HCT116 (cell line): ENCODE data around the gene PKP2. TPM values are rescaled to one million over a fixed set of nuclear protein-coding genes. Genes with fewer than 3 reads are reported as not detected.

Source experiments
- ATAC-seq: fragments of 200-7000 bp; cut with Tn5 transposase; 2 replicates; pipeline ENCODE4 v1.9.1; 2020; ENCODE audit warnings: mild to moderate bottlenecking, moderate library complexity
- BruUV-seq: library from RNA; stranded (reverse); fragments of 400-500 nt; replicated peaks from 2 replicates; lab custom pipeline; 2021; lab: Mats Ljungman, UMichigan
- CTCF ChIA-PET: fragments of 300-600 bp; sonication (Branson Sonifier 250); formaldehyde crosslinking; loops from one replicate; lab custom pipeline; 2021; ENCODE audit warnings: antibody characterized with exemption; lab: Charles Lee
- POLR2A ChIA-PET: fragments of 300-600, 350-600 bp; sonication (Branson Sonifier 250); formaldehyde crosslinking; loops from one replicate; lab custom pipeline; 2021; ENCODE audit warnings: antibody characterized with exemption; lab: Charles Lee
- RAD21 ChIA-PET, 2 experiments: fragments of 300-600 bp; sonication (Branson Sonifier 250); formaldehyde crosslinking; loops; one replicate each; lab custom pipeline; 2023; ENCODE audit warnings: low total read pairs in 2 of 2; ENCODE audit not compliant: uncharacterized antibody in 2 of 2, unreplicated experiment in 2 of 2, low non-redundant PET in 1 of 2; lab: Charles Lee
- DNase-seq: peaks from one replicate; pipeline ENCODE4 v3.0.0-alpha.2; 2010; ENCODE audit warnings: low read depth, low spot score
- H2AFZ ChIP-seq: fragments of 200-600 bp; shearing (Covaris generic), sonication (generic); 2 replicates; pipeline ENCODE4 v1.6.1; 2017; ENCODE audit warnings: low read depth, mixed run types, mixed read lengths, antibody characterized with exemption, low read length; ENCODE audit not compliant: poor library complexity, severe bottlenecking
- H3K27ac ChIP-seq: 2 replicates; pipeline ENCODE4 v1.5.1; 2012; ENCODE audit warnings: low read depth, low read length
- H3K27me3 ChIP-seq: fragments of 200-600 bp; sonication (generic); 2 replicates; pipeline ENCODE4 v1.6.1; 2016; ENCODE audit warnings: mixed run types, low read length, mixed read lengths; ENCODE audit not compliant: insufficient read depth
- H3K36me3 ChIP-seq, 2 experiments: fragments of 200-500 bp in 1 of 2; fragments of 200-600 bp in 1 of 2; sonication (Bioruptor generic) in 1 of 2; sonication (generic) in 1 of 2; 2 replicates each; pipeline versions ENCODE4 v1.5.1 to v1.6.1; 2014 to 2016; ENCODE audit warnings: low read length in 2 of 2, inconsistent platforms in 1 of 2, mixed read lengths in 1 of 2, mixed run types in 1 of 2; ENCODE audit not compliant: insufficient read depth in 2 of 2, control insufficient read depth in 1 of 2
- H3K4me1 ChIP-seq, 2 experiments: fragments of 200-600 bp in 1 of 2; sonication (generic) in 1 of 2; 2 replicates each; pipeline versions ENCODE4 v1.5.1 to v1.6.1; 2012 to 2017; ENCODE audit warnings: low read length in 2 of 2, inconsistent platforms in 1 of 2, mild to moderate bottlenecking in 1 of 2, mixed read lengths in 1 of 2, mixed run types in 1 of 2, moderate library complexity in 1 of 2; ENCODE audit not compliant: insufficient read depth in 2 of 2, control insufficient read depth in 1 of 2
- H3K4me2 ChIP-seq: fragments of 200-600 bp; sonication (generic); 2 replicates; pipeline ENCODE4 v1.6.1; 2017; ENCODE audit warnings: mixed run types, low read length, mixed read lengths
- H3K4me3 ChIP-seq, 2 experiments: fragments of 200-600 bp in 1 of 2; sonication (generic) in 1 of 2; replicated peaks in 1 of 2; 2 replicates each; pipeline ENCODE4 v1.5.1; 2011 to 2016; ENCODE audit warnings: low read length in 2 of 2, control low read depth in 1 of 2, low read depth in 1 of 2, mild to moderate bottlenecking in 1 of 2, mixed read lengths in 1 of 2, mixed run types in 1 of 2
- H3K79me2 ChIP-seq: fragments of 200-600 bp; sonication (generic); 2 replicates; pipeline ENCODE4 v1.6.1; 2017; ENCODE audit warnings: mild to moderate bottlenecking, mixed run types, low read length, moderate library complexity, mixed read lengths; ENCODE audit not compliant: insufficient read depth
- H3K9ac ChIP-seq: fragments of 200-600 bp; sonication (generic); 2 replicates; pipeline ENCODE4 v1.6.1; 2016; ENCODE audit warnings: low read length, mixed read lengths
- H3K9me2 ChIP-seq: fragments of 200-600 bp; sonication (generic), shearing (Covaris generic); 2 replicates; pipeline ENCODE4 v1.6.1; 2017; ENCODE audit warnings: mixed run types, mild to moderate bottlenecking, moderate library complexity; ENCODE audit not compliant: insufficient read depth
- H3K9me3 ChIP-seq, 2 experiments: fragments of 200-500 bp in 1 of 2; fragments of 200-600 bp in 1 of 2; sonication (Bioruptor generic) in 1 of 2; sonication (generic) in 1 of 2; 2 replicates each; pipeline ENCODE4 v1.6.1; 2014 to 2017; ENCODE audit warnings: low read length in 2 of 2, mixed read lengths in 2 of 2, inconsistent platforms in 1 of 2, low read depth in 1 of 2, mild to moderate bottlenecking in 1 of 2, mixed run types in 1 of 2, moderate library complexity in 1 of 2; ENCODE audit not compliant: control insufficient read depth in 1 of 2, insufficient read depth in 1 of 2
- H4K20me1 ChIP-seq: fragments of 200-600 bp; sonication (generic), shearing (Covaris generic); 2 replicates; pipeline ENCODE4 v1.6.1; 2017; ENCODE audit warnings: mixed run types, mild to moderate bottlenecking, moderate library complexity; ENCODE audit not compliant: insufficient read depth
- ATF3 ChIP-seq: IDR thresholded peaks from 2 replicates; pipeline ENCODE4 v1.6.1; 2012
- CBX3 ChIP-seq: IDR thresholded peaks from 2 replicates; pipeline ENCODE4 v1.6.1; 2012; ENCODE audit warnings: low read depth
- CEBPB ChIP-seq: IDR thresholded peaks from 2 replicates; pipeline ENCODE4 v1.6.1; 2012; ENCODE audit warnings: low read depth
- CTCF ChIP-seq, 3 experiments: fragments of 200-600 bp in 1 of 3; sonication (generic) in 1 of 3; IDR thresholded peaks in 2 of 3; conservative IDR thresholded peaks in 1 of 3; 2 replicates each; pipeline ENCODE4 v1.5.1; 2012 to 2017; ENCODE audit warnings: low read depth in 2 of 3, low read length in 2 of 3, antibody characterized with exemption in 1 of 3, borderline replicate concordance in 1 of 3, control low read depth in 1 of 3, mild to moderate bottlenecking in 1 of 3, mixed read lengths in 1 of 3, mixed run types in 1 of 3, moderate library complexity in 1 of 3; ENCODE audit not compliant: insufficient read depth in 1 of 3
- EGR1 ChIP-seq: IDR thresholded peaks from 2 replicates; pipeline ENCODE4 v1.6.1; 2012; ENCODE audit warnings: low read depth
- ELF1 ChIP-seq: IDR thresholded peaks from 2 replicates; pipeline ENCODE4 v1.6.1; 2012; ENCODE audit warnings: low read depth, borderline replicate concordance
- FOSL1 ChIP-seq: IDR thresholded peaks from 2 replicates; pipeline ENCODE4 v1.6.1; 2012; ENCODE audit warnings: low read depth
- JUND ChIP-seq: IDR thresholded peaks from 2 replicates; pipeline ENCODE4 v1.6.1; 2012
- POLR2A ChIP-seq: IDR thresholded peaks from 2 replicates; pipeline ENCODE4 v1.7.0; 2011; ENCODE audit warnings: borderline replicate concordance; ENCODE audit not compliant: insufficient read depth, insufficient read length; ENCODE audit errors: extremely low read depth
- POLR2AphosphoS5 ChIP-seq: IDR thresholded peaks from 2 replicates; pipeline ENCODE4 v1.6.1; 2011; ENCODE audit warnings: mild to moderate bottlenecking, low read depth, low read length, moderate library complexity
- SP1 ChIP-seq: IDR thresholded peaks from 2 replicates; pipeline ENCODE4 v1.6.1; 2012; ENCODE audit warnings: low read depth
- YY1 ChIP-seq: IDR thresholded peaks from 2 replicates; pipeline ENCODE4 v1.6.1; 2011; ENCODE audit warnings: low read length, low read depth, moderate library complexity, mild to moderate bottlenecking; ENCODE audit not compliant: insufficient replicate concordance; ENCODE audit errors: extremely low read depth
- ZFX ChIP-seq: fragments of 450-650 bp; IDR thresholded peaks from 2 replicates; pipeline ENCODE4 v1.6.1; 2017
- ZNF274 ChIP-seq: fragments of 200-500 bp; sonication (Bioruptor generic); IDR thresholded peaks from 2 replicates; pipeline ENCODE4 v1.6.1; 2014; ENCODE audit warnings: mild to moderate bottlenecking, low read depth, low read length, inconsistent platforms
- intact Hi-C: fragments of 100-400 bp; cut with micrococcal nuclease; formaldehyde crosslinking; loops from 2 replicates; pipeline ENCODE4 v1.10.0; 2022
- total RNA-seq: library from RNA; stranded (reverse); gene quantifications from one replicate; pipeline ENCODE4 v1.2.1, GENCODE V29; 2021; ENCODE audit not compliant: unreplicated experiment
- TF ChIP-seq, protein P1 (sequence below): IDR thresholded peaks from 2 replicates; pipeline ENCODE4 v1.6.1; 2012
- TF ChIP-seq, protein P2 (sequence below): IDR thresholded peaks from 2 replicates; pipeline ENCODE4 v1.6.1; 2012; ENCODE audit warnings: low read depth

Gene PKP2
- total RNA-seq, 1 experiment from 2014 or later: 21.5 TPM

DNA sequence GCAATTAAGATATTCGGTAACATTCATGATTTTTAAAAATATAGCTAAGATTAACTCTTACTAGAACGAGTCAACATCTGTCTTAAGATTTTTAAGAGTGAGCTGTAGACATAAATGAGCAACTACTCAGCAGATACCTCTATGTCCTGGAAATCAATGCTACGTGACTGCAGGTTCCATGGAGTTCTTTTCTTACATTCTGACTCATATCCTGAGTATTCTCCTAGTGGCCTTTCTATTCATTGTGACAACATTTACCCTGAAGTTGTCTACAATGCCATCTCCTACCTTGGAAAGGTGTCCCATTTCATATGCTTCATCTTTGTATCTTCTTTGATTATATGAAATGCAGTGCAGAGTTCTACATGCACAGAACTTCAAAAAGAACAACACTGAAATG, 59.9 kb downstream of the PKP2 start:
- ChIA-PET RAD21 (no interaction called here), CTCF (no interaction called here), POLR2A (no interaction called here)
- no peak overlapping the region for H3K27ac ChIP-seq
- no peaks in the 10 kb centered on the region for H3K9me2 ChIP-seq
- TF ChIP-seq SP1: peak; percentile 9; the same call in 1 of the 2 replicates
- TF ChIP-seq EGR1: no peak
- TF ChIP-seq FOSL1: peak; percentile 42; the same call in 1 of the 2 replicates
- TF ChIP-seq JUND: 0 out of 2 replicates have a peak, but pooled peaks have one; percentile 29
- TF ChIP-seq CBX3: peak; percentile 17; the same call in 1 of the 2 replicates
- H2AFZ ChIP-seq: no peak overlapping the region
- no peaks in the 10 kb centered on the region for H4K20me1 ChIP-seq
- ATAC-seq (0 out of 2 replicates have a peak, but pooled peaks have one; percentile 52), DNase-seq (no peak)
- peak overlapping the region; percentile 36 for H3K4me2 ChIP-seq
- no peaks in the 10 kb centered on the region for H3K27me3 ChIP-seq
- BruUV-seq: no TSS peak
- no peak overlapping the region for H3K4me3 ChIP-seq
- no peaks in the 10 kb centered on the region for H3K36me3 ChIP-seq
- H3K9me3 ChIP-seq: no peaks in the 10 kb centered on the region
- intact Hi-C loops: no loop called here
- H3K9ac ChIP-seq: no peak overlapping the region
- H3K4me1 ChIP-seq: peaks cover 0 to 10% of the 10 kb centered on the region in 2 experiments; a peak in 2 of 4 replicates
- no peaks in the 10 kb centered on the region for H3K79me2 ChIP-seq

DNA sequence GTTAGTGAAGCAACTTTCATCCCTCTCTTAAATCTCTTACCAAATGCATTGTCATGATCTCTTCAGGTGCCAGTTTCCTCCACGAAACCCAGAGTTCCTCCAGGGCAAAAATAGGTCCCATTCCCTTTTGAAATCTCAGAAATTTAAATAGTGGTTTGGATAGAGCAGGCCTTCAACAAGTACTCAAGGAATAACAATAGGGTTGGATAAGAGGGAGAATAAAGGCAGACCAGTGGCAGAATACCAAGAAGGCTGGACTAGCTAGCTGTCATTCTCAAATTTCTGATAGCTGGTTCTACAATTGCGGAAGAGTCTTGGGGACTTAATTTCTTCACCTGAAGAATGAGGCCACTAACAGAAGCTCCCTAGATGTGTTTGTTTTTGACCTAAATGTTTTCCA, 62.5 kb downstream of the PKP2 start:
- Histone ChIP-seq H3K27me3 (no peaks in the 10 kb centered on the region), H3K36me3 (no peaks in the 10 kb centered on the region), H3K27ac (no peak overlapping the region), H3K4me1 (peaks cover 0 to 10% of the 10 kb centered on the region in 2 experiments; a peak in 2 of 4 replicates)
- intact Hi-C loops: no loop called here
- ChIA-PET CTCF (no interaction called here), POLR2A (no interaction called here)
- no peak for DNase-seq
- TF ChIP-seq ATF3 (no peak), CBX3 (no peak), YY1 (no peak), ELF1 (no peak), ZNF274 (no peak), CEBPB (no peak), POLR2A (no peak), POLR2AphosphoS5 (no peak), ZFX (no peak), EGR1 (no peak), FOSL1 (no peak), CTCF (IDR thresholded peaks at IDR 0.05 in 2 of 3, conservative IDR thresholded peaks at IDR 0.05 in 1 of 3; ENCODE audit: borderline replicate concordance in 1 of 3, insufficient read depth in 1 of 3, low read depth in 2 of 3, low read length in 2 of 3) (no peak), JUND (no peak)
- TF ChIP-seq, protein P1, sequence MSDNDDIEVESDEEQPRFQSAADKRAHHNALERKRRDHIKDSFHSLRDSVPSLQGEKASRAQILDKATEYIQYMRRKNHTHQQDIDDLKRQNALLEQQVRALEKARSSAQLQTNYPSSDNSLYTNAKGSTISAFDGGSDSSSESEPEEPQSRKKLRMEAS: no peak
- TF ChIP-seq, protein P2, sequence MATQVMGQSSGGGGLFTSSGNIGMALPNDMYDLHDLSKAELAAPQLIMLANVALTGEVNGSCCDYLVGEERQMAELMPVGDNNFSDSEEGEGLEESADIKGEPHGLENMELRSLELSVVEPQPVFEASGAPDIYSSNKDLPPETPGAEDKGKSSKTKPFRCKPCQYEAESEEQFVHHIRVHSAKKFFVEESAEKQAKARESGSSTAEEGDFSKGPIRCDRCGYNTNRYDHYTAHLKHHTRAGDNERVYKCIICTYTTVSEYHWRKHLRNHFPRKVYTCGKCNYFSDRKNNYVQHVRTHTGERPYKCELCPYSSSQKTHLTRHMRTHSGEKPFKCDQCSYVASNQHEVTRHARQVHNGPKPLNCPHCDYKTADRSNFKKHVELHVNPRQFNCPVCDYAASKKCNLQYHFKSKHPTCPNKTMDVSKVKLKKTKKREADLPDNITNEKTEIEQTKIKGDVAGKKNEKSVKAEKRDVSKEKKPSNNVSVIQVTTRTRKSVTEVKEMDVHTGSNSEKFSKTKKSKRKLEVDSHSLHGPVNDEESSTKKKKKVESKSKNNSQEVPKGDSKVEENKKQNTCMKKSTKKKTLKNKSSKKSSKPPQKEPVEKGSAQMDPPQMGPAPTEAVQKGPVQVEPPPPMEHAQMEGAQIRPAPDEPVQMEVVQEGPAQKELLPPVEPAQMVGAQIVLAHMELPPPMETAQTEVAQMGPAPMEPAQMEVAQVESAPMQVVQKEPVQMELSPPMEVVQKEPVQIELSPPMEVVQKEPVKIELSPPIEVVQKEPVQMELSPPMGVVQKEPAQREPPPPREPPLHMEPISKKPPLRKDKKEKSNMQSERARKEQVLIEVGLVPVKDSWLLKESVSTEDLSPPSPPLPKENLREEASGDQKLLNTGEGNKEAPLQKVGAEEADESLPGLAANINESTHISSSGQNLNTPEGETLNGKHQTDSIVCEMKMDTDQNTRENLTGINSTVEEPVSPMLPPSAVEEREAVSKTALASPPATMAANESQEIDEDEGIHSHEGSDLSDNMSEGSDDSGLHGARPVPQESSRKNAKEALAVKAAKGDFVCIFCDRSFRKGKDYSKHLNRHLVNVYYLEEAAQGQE: no peak
- TF ChIP-seq, all 23 proteins: peak for 0
- no peak for ATAC-seq
- no TSS peak for BruUV-seq
- H2AFZ ChIP-seq: no peak overlapping the region
- H4K20me1 ChIP-seq: no peaks in the 10 kb centered on the region
- no peak overlapping the region for H3K4me2 ChIP-seq
- H3K9me3 ChIP-seq: no peaks in the 10 kb centered on the region
- H3K79me2 ChIP-seq: no peaks in the 10 kb centered on the region
- RAD21 ChIA-PET: no interaction called here
- H3K4me3 ChIP-seq: no peak overlapping the region
- no peaks in the 10 kb centered on the region for H3K9me2 ChIP-seq
- no peak overlapping the region for H3K9ac ChIP-seq
